HEK293 (cell line): ENCODE results near the gene RASL12.

Experiments
- CTCF ChIA-PET: fragments of 350-600 bp; formaldehyde crosslinking; extraction: SDS; loops from one replicate; lab custom pipeline; 2021; ENCODE audit warnings: antibody characterized with exemption; lab: Yijun Ruan, JAX
- POLR2A ChIA-PET: fragments of 300-600 bp; formaldehyde crosslinking; extraction: SDS; loops from one replicate; lab custom pipeline; 2020; ENCODE audit warnings: antibody characterized with exemption, inconsistent platforms; lab: Yijun Ruan, JAX
- H3K27ac ChIP-seq: fragments of 200-500 bp; sonication (Bioruptor generic); 2 replicates; pipeline ENCODE4 v1.5.1; 2014; ENCODE audit warnings: low read depth, low read length, control low read depth, inconsistent platforms; ENCODE audit errors: extremely low read depth
- H3K36me3 ChIP-seq, 2 experiments: fragments of 200-500 bp in 1 of 2; sonication (Bioruptor generic) in 1 of 2; 1 replicate in 1 of 2; 2 replicates in 1 of 2; pipeline ENCODE4 v1.5.1; 2014 to 2017; ENCODE audit warnings: inconsistent platforms in 2 of 2, low read length in 2 of 2; ENCODE audit not compliant: control insufficient read depth in 2 of 2, insufficient read depth in 1 of 2
- H3K4me1 ChIP-seq: fragments of 200-500 bp; sonication (Bioruptor generic); 2 replicates; pipeline ENCODE4 v1.5.1; 2014; ENCODE audit warnings: mild to moderate bottlenecking, low read length, inconsistent platforms; ENCODE audit not compliant: control insufficient read depth, insufficient read depth
- H3K4me3 ChIP-seq: 2 replicates; pipeline ENCODE4 v1.5.1; 2011; ENCODE audit warnings: low read depth, mild to moderate bottlenecking, control low read depth, low read length, moderate library complexity
- H3K9me3 ChIP-seq: fragments of 200-500 bp; sonication (Bioruptor generic); 2 replicates; pipeline ENCODE4 v1.5.1; 2014; ENCODE audit warnings: low read depth, low read length, inconsistent platforms; ENCODE audit not compliant: control insufficient read depth, insufficient read depth
- GLI2 ChIP-seq: fragments of 450-650 bp; formaldehyde crosslinking; IDR thresholded peaks from 2 replicates; pipeline ENCODE4; 2017; ENCODE audit warnings: missing biosample characterization, missing genetic modification characterization, low read depth, borderline replicate concordance
- MEIS1 ChIP-seq: sonication (generic); formaldehyde crosslinking; IDR thresholded peaks from 2 replicates; pipeline ENCODE4 v1.8.1; 2022; ENCODE audit warnings: missing genetic modification reagents, mild to moderate bottlenecking, borderline replicate concordance
- SETDB1 ChIP-seq: IDR thresholded peaks from one replicate; pipeline ENCODE4 v1.6.1; 2017; ENCODE audit warnings: mild to moderate bottlenecking, low read length, moderate library complexity, mixed read lengths; ENCODE audit not compliant: insufficient read length
- ZFP37 ChIP-seq: fragments of 450-650 bp; formaldehyde crosslinking; IDR thresholded peaks from 2 replicates; pipeline ENCODE4 v1.5.1; 2016; ENCODE audit warnings: missing biosample characterization, missing genetic modification characterization
- ZIC2 ChIP-seq: fragments of 450-650 bp; formaldehyde crosslinking; IDR thresholded peaks from 2 replicates; pipeline ENCODE4 v1.5.1; 2016; ENCODE audit warnings: missing biosample characterization, missing genetic modification characterization
- ZNF133 ChIP-seq: fragments of 450-650 bp; formaldehyde crosslinking; IDR thresholded peaks from 2 replicates; pipeline ENCODE4 v1.5.1; 2016; ENCODE audit warnings: missing biosample characterization, missing genetic modification characterization
- ZNF155 ChIP-seq: fragments of 450-650 bp; formaldehyde crosslinking; IDR thresholded peaks from 2 replicates; pipeline ENCODE4 v1.5.1; 2016; ENCODE audit warnings: missing biosample characterization, missing genetic modification characterization
- ZNF302 ChIP-seq: fragments of 450-650 bp; formaldehyde crosslinking; IDR thresholded peaks from 2 replicates; pipeline ENCODE4 v1.5.1; 2016; ENCODE audit warnings: missing biosample characterization, missing genetic modification characterization, low read depth
- ZNF555 ChIP-seq: fragments of 450-650 bp; formaldehyde crosslinking; conservative IDR thresholded peaks from 2 replicates; pipeline ENCODE4 v1.5.1; 2017; ENCODE audit warnings: missing biosample characterization, mild to moderate bottlenecking, missing genetic modification characterization, inconsistent platforms
- ZNF561 ChIP-seq: fragments of 450-650 bp; IDR thresholded peaks from 2 replicates; pipeline ENCODE4 v1.5.1; 2018; ENCODE audit warnings: missing biosample characterization, missing genetic modification characterization, borderline replicate concordance
- ZNF571 ChIP-seq: fragments of 450-650 bp; formaldehyde crosslinking; IDR thresholded peaks from 2 replicates; pipeline ENCODE4 v1.5.0; 2017; ENCODE audit warnings: missing biosample characterization, missing genetic modification characterization
- ZNF701 ChIP-seq: fragments of 450-650 bp; formaldehyde crosslinking; IDR thresholded peaks from 2 replicates; pipeline ENCODE4 v1.5.1; 2016; ENCODE audit warnings: missing biosample characterization, missing genetic modification characterization
- TF ChIP-seq, protein P1 (sequence below): fragments of 450-650 bp; formaldehyde crosslinking; IDR thresholded peaks from 2 replicates; pipeline ENCODE4 v1.5.1; 2016; ENCODE audit warnings: missing biosample characterization, missing genetic modification characterization, low read depth
- TF ChIP-seq, protein P2 (sequence below): fragments of 450-650 bp; formaldehyde crosslinking; IDR thresholded peaks from 2 replicates; pipeline ENCODE4 v1.5.1; 2017; ENCODE audit warnings: missing biosample characterization, missing genetic modification characterization
- TF ChIP-seq, protein P3 (sequence below): fragments of 450-650 bp; formaldehyde crosslinking; IDR thresholded peaks from 2 replicates; pipeline ENCODE4; 2016; ENCODE audit warnings: missing biosample characterization, missing genetic modification characterization
- TF ChIP-seq, protein P4 (sequence below): fragments of 450-650 bp; formaldehyde crosslinking; IDR thresholded peaks from 2 replicates; pipeline ENCODE4 v1.5.1; 2017; ENCODE audit warnings: missing biosample characterization, missing genetic modification characterization
- TF ChIP-seq, protein P5 (sequence below): fragments of 450-650 bp; IDR thresholded peaks from 2 replicates; pipeline ENCODE4 v1.5.1; 2018; ENCODE audit warnings: missing biosample characterization, missing genetic modification characterization

Gene RASL12

DNA sequence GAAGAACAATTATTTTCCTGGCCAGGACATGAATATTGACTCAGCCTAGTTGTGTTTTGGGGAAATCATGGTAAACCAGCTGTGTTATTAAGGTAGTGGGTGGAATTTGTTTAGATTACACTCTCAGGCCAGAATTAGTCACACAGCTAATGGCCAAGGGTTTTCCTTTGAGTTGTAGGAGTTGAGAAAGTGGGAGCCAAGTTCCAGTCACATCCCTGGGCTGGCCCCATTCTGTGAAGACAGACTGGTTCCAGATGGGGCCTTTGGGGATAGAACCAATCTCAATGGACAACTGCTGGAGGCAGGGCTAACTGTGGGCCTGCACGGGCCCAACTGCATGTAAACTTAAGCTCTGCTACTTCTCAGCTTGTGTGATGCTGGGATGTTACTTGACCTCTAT is 1.4 kb upstream of the RASL12 start (continued):
- TF ChIP-seq, protein P1, sequence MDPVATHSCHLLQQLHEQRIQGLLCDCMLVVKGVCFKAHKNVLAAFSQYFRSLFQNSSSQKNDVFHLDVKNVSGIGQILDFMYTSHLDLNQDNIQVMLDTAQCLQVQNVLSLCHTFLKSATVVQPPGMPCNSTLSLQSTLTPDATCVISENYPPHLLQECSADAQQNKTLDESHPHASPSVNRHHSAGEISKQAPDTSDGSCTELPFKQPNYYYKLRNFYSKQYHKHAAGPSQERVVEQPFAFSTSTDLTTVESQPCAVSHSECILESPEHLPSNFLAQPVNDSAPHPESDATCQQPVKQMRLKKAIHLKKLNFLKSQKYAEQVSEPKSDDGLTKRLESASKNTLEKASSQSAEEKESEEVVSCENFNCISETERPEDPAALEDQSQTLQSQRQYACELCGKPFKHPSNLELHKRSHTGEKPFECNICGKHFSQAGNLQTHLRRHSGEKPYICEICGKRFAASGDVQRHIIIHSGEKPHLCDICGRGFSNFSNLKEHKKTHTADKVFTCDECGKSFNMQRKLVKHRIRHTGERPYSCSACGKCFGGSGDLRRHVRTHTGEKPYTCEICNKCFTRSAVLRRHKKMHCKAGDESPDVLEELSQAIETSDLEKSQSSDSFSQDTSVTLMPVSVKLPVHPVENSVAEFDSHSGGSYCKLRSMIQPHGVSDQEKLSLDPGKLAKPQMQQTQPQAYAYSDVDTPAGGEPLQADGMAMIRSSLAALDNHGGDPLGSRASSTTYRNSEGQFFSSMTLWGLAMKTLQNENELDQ (tag by site-specific recombination) = no peak
- TF ChIP-seq, protein P2, sequence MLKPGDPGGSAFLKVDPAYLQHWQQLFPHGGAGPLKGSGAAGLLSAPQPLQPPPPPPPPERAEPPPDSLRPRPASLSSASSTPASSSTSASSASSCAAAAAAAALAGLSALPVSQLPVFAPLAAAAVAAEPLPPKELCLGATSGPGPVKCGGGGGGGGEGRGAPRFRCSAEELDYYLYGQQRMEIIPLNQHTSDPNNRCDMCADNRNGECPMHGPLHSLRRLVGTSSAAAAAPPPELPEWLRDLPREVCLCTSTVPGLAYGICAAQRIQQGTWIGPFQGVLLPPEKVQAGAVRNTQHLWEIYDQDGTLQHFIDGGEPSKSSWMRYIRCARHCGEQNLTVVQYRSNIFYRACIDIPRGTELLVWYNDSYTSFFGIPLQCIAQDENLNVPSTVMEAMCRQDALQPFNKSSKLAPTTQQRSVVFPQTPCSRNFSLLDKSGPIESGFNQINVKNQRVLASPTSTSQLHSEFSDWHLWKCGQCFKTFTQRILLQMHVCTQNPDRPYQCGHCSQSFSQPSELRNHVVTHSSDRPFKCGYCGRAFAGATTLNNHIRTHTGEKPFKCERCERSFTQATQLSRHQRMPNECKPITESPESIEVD = no peak
- TF ChIP-seq, all 188 proteins: peak for 2

DNA sequence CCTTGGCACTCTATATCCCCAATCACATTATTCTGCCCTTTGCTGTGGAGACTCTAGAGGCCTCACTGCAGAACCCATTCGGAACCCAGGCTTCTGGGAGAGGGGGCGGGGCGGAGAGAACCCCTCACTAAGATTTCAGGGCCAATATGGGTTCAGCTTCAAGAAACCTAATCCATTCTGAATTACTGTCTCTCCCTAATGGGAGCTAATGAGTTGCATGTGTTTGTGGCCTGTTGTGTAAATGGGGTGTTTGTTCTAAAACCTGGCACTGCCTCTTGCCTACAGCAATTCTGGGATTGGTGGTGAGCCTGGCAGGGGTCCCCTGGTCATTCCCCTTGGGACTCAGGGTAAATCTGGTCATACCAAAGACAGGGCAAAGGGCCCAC is 605 bp upstream of the RASL12 start:
- Histone ChIP-seq H3K4me1 (no peaks in the 10 kb centered on the region), H3K9me3 (no peaks in the 10 kb centered on the region), H3K4me3 (no peak overlapping the region), H3K27ac (no peak overlapping the region), H3K36me3 (no peaks in the 10 kb centered on the region)
- ChIA-PET CTCF (interaction anchor here (0.5 to 1.5 kb wide), 3 partner anchors 14 to 16 kb away, joined by 3 to 8 read pairs (median 4); no protein-coding TSS in a partner anchor), POLR2A (interaction anchor here (0.7 kb wide), 1 partner anchor 428 kb away, joined by 3 read pairs; no protein-coding TSS in a partner anchor)
- TF ChIP-seq SETDB1 (no peak), ZNF561 (tag by site-specific recombination) (no peak), MEIS1 (no peak), ZNF555 (tag by site-specific recombination) (no peak), GLI2 (tag by site-specific recombination) (no peak), ZIC2 (tag by site-specific recombination) (no peak), ZFP37 (tag by site-specific recombination) (no peak), ZNF701 (tag by site-specific recombination) (no peak), ZNF571 (tag by site-specific recombination) (no peak)
- TF ChIP-seq, protein P3, sequence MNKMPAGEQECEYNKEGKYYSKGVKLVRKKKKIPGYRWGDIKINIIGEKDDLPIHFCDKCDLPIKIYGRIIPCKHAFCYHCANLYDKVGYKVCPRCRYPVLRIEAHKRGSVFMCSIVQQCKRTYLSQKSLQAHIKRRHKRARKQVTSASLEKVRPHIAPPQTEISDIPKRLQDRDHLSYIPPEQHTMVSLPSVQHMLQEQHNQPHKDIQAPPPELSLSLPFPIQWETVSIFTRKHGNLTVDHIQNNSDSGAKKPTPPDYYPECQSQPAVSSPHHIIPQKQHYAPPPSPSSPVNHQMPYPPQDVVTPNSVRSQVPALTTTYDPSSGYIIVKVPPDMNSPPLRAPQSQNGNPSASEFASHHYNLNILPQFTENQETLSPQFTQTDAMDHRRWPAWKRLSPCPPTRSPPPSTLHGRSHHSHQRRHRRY (tag by site-specific recombination) = no peak
- TF ChIP-seq, protein P4, sequence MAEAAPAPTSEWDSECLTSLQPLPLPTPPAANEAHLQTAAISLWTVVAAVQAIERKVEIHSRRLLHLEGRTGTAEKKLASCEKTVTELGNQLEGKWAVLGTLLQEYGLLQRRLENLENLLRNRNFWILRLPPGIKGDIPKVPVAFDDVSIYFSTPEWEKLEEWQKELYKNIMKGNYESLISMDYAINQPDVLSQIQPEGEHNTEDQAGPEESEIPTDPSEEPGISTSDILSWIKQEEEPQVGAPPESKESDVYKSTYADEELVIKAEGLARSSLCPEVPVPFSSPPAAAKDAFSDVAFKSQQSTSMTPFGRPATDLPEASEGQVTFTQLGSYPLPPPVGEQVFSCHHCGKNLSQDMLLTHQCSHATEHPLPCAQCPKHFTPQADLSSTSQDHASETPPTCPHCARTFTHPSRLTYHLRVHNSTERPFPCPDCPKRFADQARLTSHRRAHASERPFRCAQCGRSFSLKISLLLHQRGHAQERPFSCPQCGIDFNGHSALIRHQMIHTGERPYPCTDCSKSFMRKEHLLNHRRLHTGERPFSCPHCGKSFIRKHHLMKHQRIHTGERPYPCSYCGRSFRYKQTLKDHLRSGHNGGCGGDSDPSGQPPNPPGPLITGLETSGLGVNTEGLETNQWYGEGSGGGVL (tag by site-specific recombination) = no peak
- TF ChIP-seq, protein P5, sequence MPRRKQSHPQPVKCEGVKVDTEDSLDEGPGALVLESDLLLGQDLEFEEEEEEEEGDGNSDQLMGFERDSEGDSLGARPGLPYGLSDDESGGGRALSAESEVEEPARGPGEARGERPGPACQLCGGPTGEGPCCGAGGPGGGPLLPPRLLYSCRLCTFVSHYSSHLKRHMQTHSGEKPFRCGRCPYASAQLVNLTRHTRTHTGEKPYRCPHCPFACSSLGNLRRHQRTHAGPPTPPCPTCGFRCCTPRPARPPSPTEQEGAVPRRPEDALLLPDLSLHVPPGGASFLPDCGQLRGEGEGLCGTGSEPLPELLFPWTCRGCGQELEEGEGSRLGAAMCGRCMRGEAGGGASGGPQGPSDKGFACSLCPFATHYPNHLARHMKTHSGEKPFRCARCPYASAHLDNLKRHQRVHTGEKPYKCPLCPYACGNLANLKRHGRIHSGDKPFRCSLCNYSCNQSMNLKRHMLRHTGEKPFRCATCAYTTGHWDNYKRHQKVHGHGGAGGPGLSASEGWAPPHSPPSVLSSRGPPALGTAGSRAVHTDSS = no peak

DNA sequence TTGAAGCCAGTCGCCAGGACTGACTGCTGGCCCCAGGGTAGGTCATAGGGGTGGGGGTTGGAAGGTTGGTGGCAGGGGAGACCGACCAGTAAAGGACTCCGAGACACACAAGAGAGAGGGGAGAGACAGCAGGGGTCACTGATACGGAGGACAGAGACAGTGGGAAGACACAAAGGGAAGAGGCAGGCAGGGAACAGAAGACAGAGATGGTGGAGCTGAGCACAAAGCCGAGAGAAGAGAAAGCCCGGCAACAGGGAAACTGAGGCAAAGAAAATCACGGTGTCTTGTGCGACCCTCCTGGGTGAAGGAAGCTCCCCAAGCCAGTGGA is 510 bp downstream of the RASL12 start:
- no peaks in the 10 kb centered on the region for H3K36me3 ChIP-seq
- H3K9me3 ChIP-seq = no peaks in the 10 kb centered on the region
- no peaks in the 10 kb centered on the region for H3K4me1 ChIP-seq
- CTCF ChIA-PET = interaction anchor here (1.1 to 1.4 kb wide), 2 partner anchors 12 to 13 kb away, joined by 3 to 6 read pairs; no protein-coding TSS in a partner anchor
- H3K27ac ChIP-seq = no peak overlapping the region
- no peak overlapping the region for H3K4me3 ChIP-seq
- POLR2A ChIA-PET = no interaction called here
- no peak for TF ChIP-seq ZNF302
- no peak for TF ChIP-seq ZNF133 (tag by site-specific recombination)
- TF ChIP-seq ZNF155 (tag by site-specific recombination) = no peak
